HepG2 (cell line): Measurements from ENCODE around the gene WDR18. TPM values are rescaled to one million over a fixed set of nuclear protein-coding genes. Genes with fewer than 3 reads are reported as not detected.

Experiments used
- ATAC-seq: fragments of 200-7000 bp; cut with Tn5 transposase; 3 replicates; pipeline ENCODE4 v1.9.1; 2020; ENCODE audit warnings: mild to moderate bottlenecking, moderate library complexity
- BruUV-seq: library from RNA; stranded (reverse); fragments of 400-500 nt; replicated peaks from 2 replicates; lab custom pipeline; 2021; lab: Mats Ljungman, UMichigan
- CTCF ChIA-PET: fragments of 300-600 bp; formaldehyde crosslinking; extraction: SDS; loops from one replicate; lab custom pipeline; 2021; ENCODE audit warnings: low total read pairs, inconsistent platforms, low intra/inter-chr PET ratio; lab: Yijun Ruan, JAX
- POLR2A ChIA-PET: fragments of 350-600 bp; sonication (Branson Sonifier 250); formaldehyde crosslinking; loops from one replicate; lab custom pipeline; 2020; ENCODE audit warnings: antibody characterized with exemption, inconsistent platforms; lab: Yijun Ruan, JAX
- DNase-seq: peaks from one replicate; pipeline ENCODE4 v3.0.0-alpha.2; 2015; ENCODE audit warnings: low spot score
- FAIRE-seq: peaks from 3 replicates; lab custom pipeline; 2011; peaks lifted over from hg19 to GRCh38; lab: Jason Lieb, UNC
- H2AFZ ChIP-seq: one replicate; pipeline ENCODE4 v1.6.1; 2011; ENCODE audit warnings: low read length, inconsistent platforms
- H3K27ac ChIP-seq: fragments of 300-600 bp; 3 replicates; pipeline ENCODE4 v1.8.0; 2011; ENCODE audit warnings: mixed run types, mild to moderate bottlenecking, mixed read lengths, low read length, inconsistent platforms; ENCODE audit not compliant: insufficient read depth; ENCODE audit errors: extremely low read length
- H3K27me3 ChIP-seq, 2 experiments: fragments of 200-600 bp in 1 of 2; 2 replicates in 1 of 2; 3 replicates in 1 of 2; pipeline versions ENCODE4 v1.6.0 to v1.8.0; 2011; ENCODE audit warnings: low read length in 2 of 2, mild to moderate bottlenecking in 2 of 2, moderate library complexity in 2 of 2, inconsistent platforms in 1 of 2; ENCODE audit not compliant: insufficient read depth in 2 of 2, control insufficient read depth in 1 of 2
- H3K36me3 ChIP-seq, 2 experiments: fragments of 200-600 bp in 1 of 2; replicated peaks in 1 of 2; 2 replicates in 1 of 2; 3 replicates in 1 of 2; pipeline versions ENCODE4 v1.5.1 to v1.8.0; 2011; ENCODE audit warnings: low read length in 2 of 2, inconsistent platforms in 1 of 2; ENCODE audit not compliant: insufficient read depth in 2 of 2, control insufficient read depth in 1 of 2
- H3K4me1 ChIP-seq: 2 replicates; pipeline ENCODE4 v1.5.1; 2012; ENCODE audit warnings: low read length, inconsistent platforms; ENCODE audit not compliant: insufficient read depth
- H3K4me2 ChIP-seq: 2 replicates; pipeline ENCODE4 v1.6.0; 2011; ENCODE audit warnings: low read depth, low read length, inconsistent platforms
- H3K4me3 ChIP-seq, 3 experiments: fragments of 200-600 bp in 1 of 3; sonication (generic), shearing (Covaris generic) in 1 of 3; replicated peaks in 1 of 3; 2 replicates each; pipeline ENCODE4 v1.5.1; 2011 to 2016; ENCODE audit warnings: low read length in 3 of 3, inconsistent platforms in 2 of 3, low read depth in 2 of 3, mild to moderate bottlenecking in 2 of 3, control low read depth in 1 of 3, mixed read lengths in 1 of 3; ENCODE audit not compliant: insufficient read depth in 1 of 3
- H3K79me2 ChIP-seq: one replicate; pipeline ENCODE4 v1.6.1; 2011; ENCODE audit warnings: low read length, inconsistent platforms; ENCODE audit not compliant: insufficient read depth
- H3K9ac ChIP-seq: 2 replicates; pipeline ENCODE4 v1.6.0; 2011; ENCODE audit warnings: mild to moderate bottlenecking, low read depth, low read length, inconsistent platforms; ENCODE audit not compliant: insufficient read depth
- H3K9me3 ChIP-seq: 2 replicates; pipeline ENCODE4 v1.5.1; 2012; ENCODE audit warnings: mild to moderate bottlenecking, low read length
- H4K20me1 ChIP-seq: 2 replicates; pipeline ENCODE4 v1.6.0; 2011; ENCODE audit warnings: inconsistent platforms, mild to moderate bottlenecking, low read length, moderate library complexity; ENCODE audit not compliant: insufficient read depth
- ATRX ChIP-seq: sonication (generic); formaldehyde crosslinking; IDR thresholded peaks from 2 replicates; pipeline ENCODE4 v1.4.0; 2020; ENCODE audit warnings: missing genetic modification reagents, borderline replicate concordance
- DR1 ChIP-seq: sonication (generic); formaldehyde crosslinking; IDR thresholded peaks from 2 replicates; pipeline ENCODE4 v1.8.0; 2021; ENCODE audit warnings: mild to moderate bottlenecking, missing genetic modification reagents, inconsistent platforms
- GMEB2 ChIP-seq: IDR thresholded peaks from 2 replicates; pipeline ENCODE4 v1.6.1; 2016; ENCODE audit warnings: missing biosample characterization, missing genetic modification reagents, low read depth
- KAT7 ChIP-seq: IDR thresholded peaks from 2 replicates; pipeline ENCODE4 v1.6.1; 2018; ENCODE audit warnings: borderline replicate concordance, missing compliant biosample characterization
- MED13 ChIP-seq: sonication (generic); formaldehyde crosslinking; IDR thresholded peaks from 2 replicates; pipeline ENCODE4 v1.5.0; 2020; ENCODE audit warnings: missing genetic modification reagents
- MTA3 ChIP-seq: sonication (generic); formaldehyde crosslinking; IDR thresholded peaks from 2 replicates; pipeline ENCODE4 v1.4.0; 2020; ENCODE audit warnings: missing genetic modification reagents
- ZBTB20 ChIP-seq: sonication (generic); formaldehyde crosslinking; IDR thresholded peaks from 2 replicates; pipeline ENCODE4 v1.8.1; 2023; ENCODE audit warnings: missing genetic modification reagents, low read depth, mild to moderate bottlenecking, borderline replicate concordance
- ZNF777 ChIP-seq: sonication (generic); formaldehyde crosslinking; IDR thresholded peaks from 2 replicates; pipeline ENCODE4 v1.4.0; 2020; ENCODE audit warnings: missing genetic modification reagents
- whole genome bisulfite sequencing: methylation state at CpG from one replicate; pipeline ENCODE4 v1.1.6; 2017; ENCODE audit warnings: low lambda C conversion rate; 5-methylcytosine and 5-hydroxymethylcytosine counted together
- in situ Hi-C: cut with HindIII; loops from 2 replicates; pipeline ENCODE4 v1.10.0; 2017; ENCODE audit warnings: low pct_unique_long_range_greater_than_20kb; ENCODE audit not compliant: extremely low pct_ligation_motif_present
- intact Hi-C: fragments of 100-400 bp; cut with micrococcal nuclease; formaldehyde crosslinking; loops from one replicate; pipeline ENCODE4 v1.10.0; 2022; ENCODE audit not compliant: unreplicated experiment
- polyA plus RNA-seq, 8 experiments: library from polyadenylated mRNA; depleted of rRNA in 3 of 8; stranded (reverse) in 7 of 8; unstranded in 1 of 8; fragments of >200 nt; fragmentation: Illumina TruSeq in 4 of 8; extraction: Trizol in 4 of 8; gene quantifications; 2 replicates each; pipeline versions ENCODE4 v1.2.1 to v1.2.3, GENCODE V29; 2011 to 2016; ENCODE audit warnings: low read depth in 4 of 8, missing spikeins in 1 of 8, mixed read lengths in 1 of 8; ENCODE audit not compliant: insufficient read depth in 1 of 8
- total RNA-seq, 5 experiments: library from RNA; depleted of rRNA; stranded (reverse); fragments of >200 nt; fragmentation: Illumina TruSeq; extraction: Trizol; gene quantifications; 2 replicates each; pipeline ENCODE4 v1.2.3, GENCODE V29; 2016; ENCODE audit warnings: low read depth in 1 of 5
- TF ChIP-seq, protein P1 (sequence below): sonication (generic); formaldehyde crosslinking; IDR thresholded peaks from 2 replicates; pipeline ENCODE4 v1.8.0; 2022; ENCODE audit warnings: missing genetic modification reagents, low read depth, mild to moderate bottlenecking, borderline replicate concordance
- TF ChIP-seq, protein P2 (sequence below): sonication (generic); formaldehyde crosslinking; IDR thresholded peaks from 2 replicates; pipeline ENCODE4 v1.8.0; 2022; ENCODE audit warnings: mild to moderate bottlenecking, missing genetic modification reagents, moderate library complexity
- TF ChIP-seq, protein P3 (sequence below): sonication (generic); formaldehyde crosslinking; IDR thresholded peaks from 2 replicates; pipeline ENCODE4 v1.4.0; 2020; ENCODE audit warnings: missing genetic modification reagents, mild to moderate bottlenecking, borderline replicate concordance
- TF ChIP-seq, protein P4 (sequence below): sonication (generic); formaldehyde crosslinking; IDR thresholded peaks from 2 replicates; pipeline ENCODE4 v1.5.1; 2020; ENCODE audit warnings: missing genetic modification reagents, mild to moderate bottlenecking, borderline replicate concordance

Gene WDR18
- total and polyA plus RNA-seq, 2 of the 13 experiments (the other 11 are each of a cell fraction or from before 2014, with no cell fraction given): 36.4 to 47.6 TPM

- WGBS: 2% methylated on average over 8 of the region's 21 CpGs
- ChIA-PET CTCF (no interaction called here), POLR2A (interaction anchor here (0.8 to 4.8 kb wide), 19 partner anchors 9 to 40 kb away, joined by 3 to 50 read pairs (median 4); partner anchors contain the start of gene WDR18)
- FAIRE-seq (peak; percentile 80), DNase-seq (peak; percentile 95), ATAC-seq (peak; percentile 82)
- H3K9ac ChIP-seq: peak overlapping the region; percentile 92
- peaks cover 85% of the 10 kb centered on the region for H3K4me1 ChIP-seq
- no peaks in the 10 kb centered on the region for H3K27me3 ChIP-seq
- H4K20me1 ChIP-seq: peaks cover under 1% of the 10 kb centered on the region; the same call in 1 of the 2 replicates
- peak overlapping the region; percentile 31 to 70 (median 36); a peak in 5 of 6 replicates for H3K4me3 ChIP-seq
- H3K79me2 ChIP-seq: peaks cover 72% of the 10 kb centered on the region
- peak overlapping the region; percentile 86 for H3K4me2 ChIP-seq
- no TSS peak for BruUV-seq
- H3K36me3 ChIP-seq: peaks cover 12% of the 10 kb centered on the region in 2 experiments; a peak in 4 of 5 replicates
- no peak overlapping the region for H2AFZ ChIP-seq
- intact Hi-C loops (loop anchor here (2.0 kb wide), 2 partner anchors 18 to 68 kb away; partner anchors contain the start of genes RNU6-2 and TMEM259), in situ Hi-C loops (no loop called here)
- H3K9me3 ChIP-seq: no peaks in the 10 kb centered on the region
- H3K27ac ChIP-seq: peak overlapping the region; percentile 99
- TF ChIP-seq ATRX (no peak), MTA3 (CRISPR knock-in tag) (no peak), KAT7 (peak; percentile 71; the same call in 1 of the 2 replicates), DR1 (CRISPR knock-in tag) (no peak; the same call in 1 of the 2 replicates), ZBTB20 (CRISPR knock-in tag) (peak; percentile 49; the same call in 1 of the 2 replicates), GMEB2 (no peak), ZNF777 (CRISPR knock-in tag) (no peak), MED13 (CRISPR knock-in tag) (peak; percentile 97)
- TF ChIP-seq, protein P1, sequence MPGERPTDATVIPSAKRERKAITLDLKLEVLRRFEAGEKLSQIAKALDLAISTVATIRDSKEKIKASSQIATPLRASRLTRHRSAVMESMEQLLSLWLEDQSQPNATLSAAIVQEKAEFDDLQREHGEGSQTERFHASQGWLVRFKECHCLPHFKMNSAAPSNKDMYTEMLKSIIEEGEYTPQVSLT (CRISPR knock-in tag): no peak
- TF ChIP-seq, protein P2, sequence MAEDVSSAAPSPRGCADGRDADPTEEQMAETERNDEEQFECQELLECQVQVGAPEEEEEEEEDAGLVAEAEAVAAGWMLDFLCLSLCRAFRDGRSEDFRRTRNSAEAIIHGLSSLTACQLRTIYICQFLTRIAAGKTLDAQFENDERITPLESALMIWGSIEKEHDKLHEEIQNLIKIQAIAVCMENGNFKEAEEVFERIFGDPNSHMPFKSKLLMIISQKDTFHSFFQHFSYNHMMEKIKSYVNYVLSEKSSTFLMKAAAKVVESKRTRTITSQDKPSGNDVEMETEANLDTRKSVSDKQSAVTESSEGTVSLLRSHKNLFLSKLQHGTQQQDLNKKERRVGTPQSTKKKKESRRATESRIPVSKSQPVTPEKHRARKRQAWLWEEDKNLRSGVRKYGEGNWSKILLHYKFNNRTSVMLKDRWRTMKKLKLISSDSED: no peak
- TF ChIP-seq, protein P3, sequence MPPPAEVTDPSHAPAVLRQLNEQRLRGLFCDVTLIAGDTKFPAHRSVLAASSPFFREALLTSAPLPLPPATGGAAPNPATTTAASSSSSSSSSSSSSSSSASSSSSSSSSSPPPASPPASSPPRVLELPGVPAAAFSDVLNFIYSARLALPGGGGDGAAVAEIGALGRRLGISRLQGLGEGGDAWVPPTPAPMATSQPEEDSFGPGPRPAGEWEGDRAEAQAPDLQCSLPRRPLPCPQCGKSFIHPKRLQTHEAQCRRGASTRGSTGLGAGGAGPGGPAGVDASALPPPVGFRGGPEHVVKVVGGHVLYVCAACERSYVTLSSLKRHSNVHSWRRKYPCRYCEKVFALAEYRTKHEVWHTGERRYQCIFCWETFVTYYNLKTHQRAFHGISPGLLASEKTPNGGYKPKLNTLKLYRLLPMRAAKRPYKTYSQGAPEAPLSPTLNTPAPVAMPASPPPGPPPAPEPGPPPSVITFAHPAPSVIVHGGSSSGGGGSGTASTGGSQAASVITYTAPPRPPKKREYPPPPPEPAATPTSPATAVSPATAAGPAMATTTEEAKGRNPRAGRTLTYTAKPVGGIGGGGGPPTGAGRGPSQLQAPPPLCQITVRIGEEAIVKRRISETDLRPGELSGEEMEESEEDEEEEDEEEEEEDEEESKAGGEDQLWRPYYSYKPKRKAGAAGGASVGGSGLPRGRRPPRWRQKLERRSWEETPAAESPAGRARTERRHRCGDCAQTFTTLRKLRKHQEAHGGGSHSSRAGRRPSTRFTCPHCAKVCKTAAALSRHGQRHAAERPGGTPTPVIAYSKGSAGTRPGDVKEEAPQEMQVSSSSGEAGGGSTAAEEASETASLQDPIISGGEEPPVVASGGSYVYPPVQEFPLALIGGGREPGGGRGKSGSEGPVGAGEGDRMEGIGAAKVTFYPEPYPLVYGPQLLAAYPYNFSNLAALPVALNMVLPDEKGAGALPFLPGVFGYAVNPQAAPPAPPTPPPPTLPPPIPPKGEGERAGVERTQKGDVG: peak; percentile 94
- TF ChIP-seq, protein P4, sequence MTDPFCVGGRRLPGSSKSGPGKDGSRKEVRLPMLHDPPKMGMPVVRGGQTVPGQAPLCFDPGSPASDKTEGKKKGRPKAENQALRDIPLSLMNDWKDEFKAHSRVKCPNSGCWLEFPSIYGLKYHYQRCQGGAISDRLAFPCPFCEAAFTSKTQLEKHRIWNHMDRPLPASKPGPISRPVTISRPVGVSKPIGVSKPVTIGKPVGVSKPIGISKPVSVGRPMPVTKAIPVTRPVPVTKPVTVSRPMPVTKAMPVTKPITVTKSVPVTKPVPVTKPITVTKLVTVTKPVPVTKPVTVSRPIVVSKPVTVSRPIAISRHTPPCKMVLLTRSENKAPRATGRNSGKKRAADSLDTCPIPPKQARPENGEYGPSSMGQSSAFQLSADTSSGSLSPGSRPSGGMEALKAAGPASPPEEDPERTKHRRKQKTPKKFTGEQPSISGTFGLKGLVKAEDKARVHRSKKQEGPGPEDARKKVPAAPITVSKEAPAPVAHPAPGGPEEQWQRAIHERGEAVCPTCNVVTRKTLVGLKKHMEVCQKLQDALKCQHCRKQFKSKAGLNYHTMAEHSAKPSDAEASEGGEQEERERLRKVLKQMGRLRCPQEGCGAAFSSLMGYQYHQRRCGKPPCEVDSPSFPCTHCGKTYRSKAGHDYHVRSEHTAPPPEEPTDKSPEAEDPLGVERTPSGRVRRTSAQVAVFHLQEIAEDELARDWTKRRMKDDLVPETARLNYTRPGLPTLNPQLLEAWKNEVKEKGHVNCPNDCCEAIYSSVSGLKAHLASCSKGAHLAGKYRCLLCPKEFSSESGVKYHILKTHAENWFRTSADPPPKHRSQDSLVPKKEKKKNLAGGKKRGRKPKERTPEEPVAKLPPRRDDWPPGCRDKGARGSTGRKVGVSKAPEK: no peak
Observed at GRCh38 chr19:952680-953444, 31.3 kb upstream of the WDR18 start.
